ENCODE measurements around the gene SYNPR.

Gene SYNPR

DNA sequence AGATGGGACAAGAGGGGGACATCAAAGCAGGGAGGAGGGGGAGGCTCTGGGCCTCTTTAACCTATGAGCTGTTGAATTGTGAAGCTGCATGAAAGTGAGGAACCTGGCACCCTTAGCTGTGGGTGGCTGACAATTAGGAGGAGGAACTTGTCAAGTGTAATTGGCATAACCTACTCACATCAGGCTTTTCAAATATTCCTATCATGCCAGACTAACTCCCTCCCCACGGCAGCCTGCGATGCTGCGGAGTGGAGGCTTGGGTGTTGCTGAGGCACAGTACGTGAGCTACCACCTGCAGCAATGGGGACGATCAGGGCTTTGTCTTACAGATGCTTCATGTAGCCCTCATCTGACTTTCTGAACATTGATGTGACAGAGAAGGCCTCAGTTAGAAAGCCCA is 193.7 kb downstream of the SYNPR start:
- DNase-seq (ENCODE audit: low read depth in 2 of 2): no peak

DNA sequence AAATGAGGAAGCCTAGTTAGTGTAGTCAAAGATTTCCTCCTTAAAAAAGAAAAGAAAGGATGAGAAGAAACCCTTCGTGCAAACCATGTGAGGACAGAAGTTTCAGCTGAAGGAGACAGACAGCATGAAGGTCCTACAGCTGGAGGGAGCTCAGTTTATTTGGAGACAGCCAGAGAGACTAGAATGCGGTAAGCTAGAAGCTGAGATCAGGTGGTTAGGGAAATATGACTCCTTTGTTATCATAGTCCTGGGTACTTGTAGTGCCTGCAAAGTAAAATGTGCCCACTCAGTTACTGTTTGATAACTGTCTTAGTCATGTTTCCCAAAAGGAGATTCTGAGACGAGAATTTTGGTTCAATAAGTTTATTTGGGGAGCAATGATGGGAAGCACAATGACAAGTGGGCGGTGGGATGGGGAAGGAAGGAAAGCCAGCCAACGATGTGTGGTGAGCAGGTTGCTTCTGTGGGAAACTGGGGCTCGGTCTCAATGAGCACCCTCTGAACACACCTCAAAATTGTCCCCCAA is 195.6 kb downstream of the SYNPR start:
- no peak for DNase-seq (ENCODE audit: low read depth in 2 of 2)

DNA sequence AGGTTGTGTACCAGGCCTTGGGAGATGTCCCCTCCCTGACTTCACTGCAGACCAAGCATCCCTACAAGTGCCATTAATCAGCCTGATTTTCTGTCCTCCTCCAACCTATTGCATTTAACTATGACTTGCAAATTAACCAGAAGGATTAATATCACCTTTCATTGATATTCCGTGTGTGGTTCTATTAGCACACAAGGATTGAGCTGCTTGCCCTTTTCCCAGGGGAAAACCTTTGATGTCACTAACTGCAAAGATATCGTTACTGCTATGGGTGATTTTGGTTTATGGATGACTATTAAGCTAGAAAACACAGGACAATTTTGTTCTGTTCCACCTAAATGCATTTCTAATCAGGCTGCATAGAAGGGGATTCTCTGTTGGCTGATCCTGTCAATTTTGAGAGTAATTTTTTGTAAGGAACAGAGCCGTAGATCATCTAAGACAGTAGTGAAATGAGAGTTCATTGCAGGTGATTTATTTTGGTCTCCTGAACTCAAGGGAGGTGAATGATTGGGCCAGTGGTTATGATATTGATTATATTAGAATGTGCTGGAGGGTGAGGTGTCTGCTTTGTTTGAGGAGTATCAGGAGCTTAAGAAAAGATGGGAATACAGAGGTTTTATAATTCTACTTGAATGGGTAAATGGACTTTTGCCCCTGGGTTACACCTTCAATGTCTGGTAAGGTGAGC is 196.9 kb downstream of the SYNPR start:
- DNase-seq (ENCODE audit: low read depth in 2 of 2): no peak

DNA sequence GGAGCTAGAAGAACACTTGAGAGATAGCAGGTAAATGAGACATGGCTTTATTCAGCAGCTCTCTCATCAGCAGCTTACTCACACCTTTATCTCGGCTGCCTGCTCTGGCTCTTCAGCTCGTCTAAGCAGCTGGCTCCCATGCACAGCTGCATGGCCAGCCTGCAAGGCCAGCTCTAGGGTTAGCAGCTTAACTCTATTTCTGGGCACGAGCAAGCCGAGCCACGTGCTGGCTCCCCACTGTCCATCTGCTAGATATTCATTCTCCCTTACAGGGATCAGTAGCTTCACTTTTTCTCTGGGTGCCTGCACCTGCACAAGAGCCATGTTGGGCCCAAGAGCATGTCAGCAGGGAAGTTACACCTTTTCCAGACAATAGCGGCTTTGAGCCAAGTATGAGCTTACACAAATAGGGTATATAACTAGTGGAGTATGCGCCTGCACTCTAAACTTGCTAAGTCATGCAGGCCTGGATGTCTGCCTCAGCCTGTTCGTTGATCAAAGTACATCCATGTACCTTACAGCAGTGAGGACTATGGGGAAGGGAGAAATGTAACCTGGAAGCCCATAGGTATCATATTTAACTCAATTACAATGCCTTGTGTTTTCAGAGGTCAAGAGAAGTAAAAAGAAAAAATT is 199.5 kb downstream of the SYNPR start:
- no peak for DNase-seq (ENCODE audit: low read depth in 2 of 2)

DNA sequence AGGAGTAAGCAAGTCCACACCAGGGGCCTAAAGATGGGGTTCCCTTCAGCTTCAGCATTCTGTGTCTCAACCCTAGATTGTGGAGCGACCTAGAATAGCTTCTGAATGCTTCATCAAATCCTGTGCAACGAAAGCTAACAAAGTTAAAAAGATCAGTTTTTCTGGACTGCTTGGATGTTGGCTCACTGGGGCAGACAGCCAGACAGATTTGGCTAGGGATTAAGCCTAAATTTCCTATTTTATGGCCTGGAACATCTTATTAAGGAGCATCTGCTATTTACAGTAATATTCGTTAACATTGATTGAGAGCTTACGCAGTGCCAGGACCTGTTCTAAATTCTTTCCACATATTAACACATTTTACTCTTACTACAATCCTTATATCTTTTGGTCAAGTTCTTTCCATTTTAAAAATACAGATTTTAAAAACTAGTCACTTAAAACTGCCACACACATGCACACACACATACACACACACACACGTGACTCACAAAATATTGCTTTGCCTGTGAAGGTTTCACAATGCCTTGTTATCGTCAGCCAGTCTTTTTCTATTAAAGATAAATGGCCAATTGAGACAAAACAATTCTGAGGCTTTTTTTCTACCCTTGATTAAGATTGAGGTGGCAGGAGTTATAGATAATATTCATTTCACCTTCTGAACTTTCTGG is 201.0 kb downstream of the SYNPR start:
- DNase-seq (ENCODE audit: low read depth in 2 of 2): no peak

DNA sequence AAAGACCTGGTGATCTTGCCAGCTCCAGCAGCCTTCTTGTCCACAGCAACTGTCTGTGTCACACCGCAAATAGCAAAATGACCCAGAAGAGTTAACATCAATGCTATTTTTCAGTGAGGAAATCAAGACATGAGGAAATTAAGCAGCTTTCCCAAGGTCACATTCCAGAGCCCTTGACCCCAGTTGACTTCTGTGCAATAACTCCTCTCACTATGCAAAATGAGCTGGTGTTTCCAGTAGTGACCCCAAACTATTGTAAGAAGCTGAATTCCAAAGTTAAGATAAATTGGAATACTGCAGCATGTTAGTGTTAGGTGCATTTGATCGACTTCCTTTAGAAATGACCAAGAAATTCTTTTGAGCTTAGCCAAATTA is 201.5 kb downstream of the SYNPR start:
- no peak for DNase-seq (ENCODE audit: low read depth in 2 of 2)

DNA sequence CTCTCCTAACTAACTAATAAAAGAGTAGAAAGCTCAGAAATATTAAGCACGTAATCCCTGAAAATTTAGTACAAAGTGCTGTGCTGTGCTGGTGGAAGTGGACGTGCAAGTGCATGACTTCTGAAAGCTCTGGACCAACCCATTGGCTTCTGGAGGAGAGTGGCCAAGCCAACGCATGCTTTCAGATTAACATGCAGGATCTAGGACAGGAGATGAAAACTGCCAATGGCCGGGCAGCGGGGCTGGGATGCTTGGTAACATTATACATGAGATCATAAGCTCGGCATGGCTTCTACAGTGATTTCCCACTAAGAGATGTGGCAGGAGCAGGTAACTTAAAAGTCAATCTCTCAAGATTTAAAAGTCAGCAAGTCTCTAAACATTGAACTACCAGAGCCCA is 203.5 kb downstream of the SYNPR start:
- DNase-seq (ENCODE audit: low read depth in 2 of 2): no peak

DNA sequence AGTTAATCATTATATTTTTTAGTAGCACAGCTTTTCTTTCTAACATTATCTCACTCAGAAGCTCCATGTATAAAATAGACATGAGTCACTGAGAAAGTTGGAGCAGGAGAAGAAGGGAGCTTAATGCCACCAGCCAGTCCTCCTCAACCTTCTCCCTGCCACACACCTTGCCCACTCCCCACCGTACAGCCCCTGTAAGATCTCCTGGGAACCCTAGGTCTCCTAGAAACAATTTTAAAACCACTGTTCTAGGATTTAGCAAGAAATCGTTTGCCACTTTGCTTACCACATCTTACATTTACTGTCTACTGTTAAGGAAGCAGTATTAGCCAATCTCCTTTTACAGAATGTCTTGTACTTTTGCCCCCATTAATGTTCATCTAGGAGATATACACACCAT is 204.2 kb downstream of the SYNPR start:
- no peak for DNase-seq (ENCODE audit: low read depth in 2 of 2)

DNA sequence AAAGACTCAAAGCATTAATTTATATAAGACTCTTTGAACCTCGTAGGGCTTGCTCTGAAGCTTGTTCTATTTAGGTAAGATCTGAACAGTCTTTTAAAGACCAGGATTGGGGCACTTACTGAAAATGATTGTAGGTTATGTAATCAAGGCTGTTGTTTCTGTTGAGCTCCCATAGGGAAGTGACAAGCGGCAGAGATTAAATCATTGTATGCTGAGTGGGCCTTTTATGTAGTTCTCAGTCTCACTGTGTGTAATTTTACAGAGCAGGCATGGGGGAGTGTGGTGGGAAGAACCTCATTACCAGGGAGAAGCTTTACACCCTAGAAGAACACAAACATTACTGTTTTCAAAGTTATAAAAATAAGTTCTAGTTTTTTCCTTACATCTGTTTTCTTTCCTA is 214.4 kb downstream of the SYNPR start:
- DNase-seq (ENCODE audit: low read depth in 2 of 2): no peak

DNA sequence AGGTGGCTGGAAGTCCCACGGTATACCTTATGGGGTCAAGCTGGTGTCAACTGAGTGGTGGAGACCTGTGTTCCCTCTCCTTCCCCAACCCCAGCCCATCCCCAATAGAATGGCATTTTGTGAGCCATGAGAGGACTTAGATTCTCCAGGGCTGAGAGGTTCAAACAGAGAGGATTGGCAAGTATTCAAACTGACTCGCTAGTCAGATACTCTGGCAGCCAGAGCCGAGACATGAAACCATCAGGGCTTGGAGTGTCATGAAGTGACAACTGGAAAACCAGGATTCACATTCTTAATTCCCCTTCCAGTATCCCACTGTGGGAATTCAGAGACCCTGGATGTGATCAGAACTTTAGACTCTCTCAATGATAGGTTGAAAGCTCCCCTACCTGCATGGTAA is 215.0 kb downstream of the SYNPR start:
- no peak for DNase-seq (ENCODE audit: low read depth in 2 of 2)

DNA sequence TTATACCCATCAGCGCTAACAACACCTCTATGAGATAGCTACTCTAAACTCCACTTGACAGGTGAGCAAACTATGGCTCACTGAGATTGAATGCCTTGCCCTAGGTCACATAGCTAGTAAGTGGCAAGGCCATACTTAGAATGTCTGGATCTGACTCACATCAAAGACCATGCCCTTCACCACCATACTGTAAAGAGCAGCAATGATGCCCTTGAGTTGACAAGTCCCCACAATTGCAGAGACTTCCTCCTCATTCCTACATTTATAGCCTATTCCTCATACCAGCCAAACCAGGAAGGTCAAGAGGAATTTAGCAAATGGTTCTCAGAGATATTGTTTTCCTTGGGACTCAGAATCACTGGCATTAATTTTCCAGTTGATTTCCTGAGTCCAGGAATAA is 216.5 kb downstream of the SYNPR start:
- DNase-seq (ENCODE audit: low read depth in 2 of 2): no peak

DNA sequence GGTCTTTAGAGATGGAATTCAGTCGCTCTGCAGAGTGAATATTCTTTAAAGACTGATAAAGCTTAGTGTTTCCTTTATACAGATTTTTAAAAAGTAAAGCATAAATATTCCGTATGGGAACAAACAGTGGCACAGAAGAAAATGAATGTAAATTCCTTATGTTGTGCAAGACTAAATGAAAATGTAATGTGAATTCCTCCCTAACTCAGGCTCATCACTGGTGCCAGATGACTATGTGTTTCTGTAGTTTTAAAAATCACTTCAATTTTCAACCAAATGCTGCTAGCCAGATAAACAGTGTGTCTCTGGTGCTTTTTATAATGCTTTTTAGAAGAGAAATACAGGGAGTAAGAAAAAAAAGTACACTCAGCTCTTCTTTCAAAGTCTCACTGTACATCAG is 219.5 kb downstream of the SYNPR start:
- DNase-seq (ENCODE audit: low read depth in 2 of 2): no peak

DNA sequence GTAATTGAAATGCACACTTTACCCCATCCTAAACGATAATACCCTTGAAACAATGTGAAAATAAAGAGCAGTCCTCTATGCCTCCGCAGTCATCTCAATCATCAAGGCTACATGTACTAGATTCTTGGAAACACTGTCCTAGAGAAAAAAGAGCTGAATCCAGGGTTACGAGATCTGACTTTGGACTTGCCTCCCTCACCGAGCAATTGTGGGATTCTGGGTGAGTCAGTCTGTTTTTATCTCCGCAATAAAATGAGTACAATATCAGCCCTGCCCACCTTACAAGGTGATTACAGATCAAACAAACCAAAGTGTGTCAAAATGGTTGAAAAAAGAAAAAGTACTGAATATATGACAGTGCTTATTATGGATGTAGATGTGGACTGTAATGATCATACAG is 222.1 kb downstream of the SYNPR start:
- no peak for DNase-seq (ENCODE audit: low read depth in 2 of 2)

DNA sequence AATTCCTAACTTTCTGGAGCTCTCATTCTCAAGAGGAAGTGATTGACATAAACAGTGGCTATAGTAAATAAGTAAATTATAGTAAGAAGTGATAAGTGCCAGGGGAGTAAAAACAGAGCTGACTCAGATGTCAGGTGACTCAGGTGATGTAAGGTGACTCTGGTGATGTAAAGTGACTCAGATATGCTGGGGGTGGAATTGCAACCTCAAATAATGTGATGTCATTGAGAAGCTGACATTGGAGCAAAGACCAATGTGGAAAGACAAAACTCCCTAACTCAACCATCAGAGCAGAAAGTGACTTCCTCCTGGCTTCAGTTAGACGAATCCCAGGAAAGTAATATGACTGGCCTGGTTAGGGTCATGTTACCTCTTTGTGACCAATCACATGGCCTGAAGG is 230.2 kb downstream of the SYNPR start:
- no peak for DNase-seq (ENCODE audit: low read depth in 2 of 2)

DNA sequence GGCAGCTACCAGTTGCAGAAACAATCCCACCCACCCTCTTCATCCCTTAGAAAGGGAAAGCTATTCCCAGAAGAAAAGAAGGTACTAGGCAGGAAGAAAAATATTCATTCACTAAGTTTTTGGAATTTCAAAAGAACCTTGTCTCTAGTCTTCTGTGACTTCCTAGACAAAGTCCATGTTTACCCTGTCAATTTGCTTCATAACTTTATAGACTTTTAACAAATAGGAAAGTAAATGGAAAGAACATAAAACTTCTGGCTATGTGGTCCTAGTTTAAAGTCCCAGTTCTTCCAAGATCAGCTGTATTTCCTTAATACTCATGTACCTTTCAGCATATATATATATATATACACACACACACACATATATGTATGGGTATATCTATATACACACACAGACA is 230.7 kb downstream of the SYNPR start:
- no peak for DNase-seq (ENCODE audit: low read depth in 2 of 2)

DNA sequence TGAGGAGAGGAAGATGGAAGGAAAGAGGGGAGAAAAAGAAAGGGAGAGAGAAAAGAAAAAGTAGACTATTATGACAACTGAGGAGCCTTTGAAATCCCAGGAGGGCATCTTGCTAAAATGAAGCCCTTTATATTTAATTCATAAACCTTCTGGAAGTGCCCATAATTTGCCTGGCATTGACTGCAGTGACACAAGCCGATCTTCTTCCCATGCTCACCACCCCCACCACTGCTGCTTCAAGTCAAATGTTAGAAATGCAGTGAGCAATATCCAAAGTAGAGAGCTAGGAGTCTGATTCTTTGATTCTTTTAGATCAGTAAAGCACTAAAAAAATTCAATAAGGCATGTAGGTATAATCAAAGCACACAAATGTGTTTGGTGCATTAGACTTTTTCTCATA is 235.7 kb downstream of the SYNPR start:
- DNase-seq (ENCODE audit: low read depth in 2 of 2): no peak

DNA sequence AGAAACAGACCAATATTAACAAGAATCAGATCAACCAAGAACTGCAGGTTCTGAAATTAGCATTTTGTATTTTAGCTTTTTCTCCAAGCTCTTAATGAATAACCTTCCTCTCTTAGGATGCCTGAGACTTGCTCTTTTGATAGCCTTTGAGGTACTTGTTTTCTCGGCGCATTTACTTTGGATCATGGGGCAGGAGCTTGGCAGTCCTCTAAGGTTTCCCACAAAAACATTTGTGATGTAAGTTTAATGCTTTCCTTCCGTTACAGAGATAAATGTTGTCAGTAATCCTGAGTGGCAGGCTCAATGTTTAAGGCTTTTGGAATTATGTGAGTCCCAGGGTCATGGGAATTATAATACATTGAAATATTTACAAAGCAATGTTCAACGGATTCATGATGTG is 236.6 kb downstream of the SYNPR start:
- DNase-seq (ENCODE audit: low read depth in 2 of 2): no peak

DNA sequence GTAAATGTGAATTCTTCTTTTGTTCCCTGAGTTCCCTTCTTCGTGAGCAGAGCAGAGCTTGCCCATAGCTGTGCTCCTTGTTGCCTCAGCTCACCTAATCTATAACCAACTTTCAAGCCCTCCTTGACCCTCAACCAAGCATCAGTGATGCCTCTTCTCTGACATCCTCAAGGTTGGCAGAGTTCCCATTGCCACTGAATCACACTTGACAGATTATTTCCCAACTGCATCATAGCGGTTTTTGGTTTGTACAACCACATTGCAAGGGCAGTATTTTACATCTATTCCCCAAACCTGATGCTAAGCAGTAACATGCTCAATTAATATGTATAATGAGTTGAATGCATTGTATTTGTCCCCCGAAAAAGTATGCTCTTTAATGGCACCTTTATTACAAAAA is 241.3 kb downstream of the SYNPR start:
- DNase-seq (ENCODE audit: low read depth in 2 of 2): no peak

DNA sequence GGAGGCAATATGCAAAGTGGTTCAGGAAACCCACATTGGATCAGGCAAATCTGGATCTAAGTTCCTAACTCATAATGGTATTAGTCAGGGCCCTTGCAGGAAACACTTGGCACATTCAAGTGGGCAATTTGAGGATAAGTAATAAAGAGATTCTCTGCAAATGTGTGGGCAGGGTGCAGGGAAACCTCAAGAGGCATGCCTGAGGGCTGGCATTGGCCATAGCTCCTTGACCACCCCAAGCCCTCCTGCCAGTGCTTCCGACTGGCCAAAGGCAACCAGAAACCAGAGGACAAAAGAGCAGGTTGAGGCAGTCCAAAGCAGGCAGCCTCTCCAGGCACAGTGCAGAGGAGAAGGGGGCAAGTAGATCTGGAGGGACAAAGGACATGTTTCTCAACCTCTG is 243.5 kb downstream of the SYNPR start:
- no peak for DNase-seq (ENCODE audit: low read depth in 2 of 2)

DNA sequence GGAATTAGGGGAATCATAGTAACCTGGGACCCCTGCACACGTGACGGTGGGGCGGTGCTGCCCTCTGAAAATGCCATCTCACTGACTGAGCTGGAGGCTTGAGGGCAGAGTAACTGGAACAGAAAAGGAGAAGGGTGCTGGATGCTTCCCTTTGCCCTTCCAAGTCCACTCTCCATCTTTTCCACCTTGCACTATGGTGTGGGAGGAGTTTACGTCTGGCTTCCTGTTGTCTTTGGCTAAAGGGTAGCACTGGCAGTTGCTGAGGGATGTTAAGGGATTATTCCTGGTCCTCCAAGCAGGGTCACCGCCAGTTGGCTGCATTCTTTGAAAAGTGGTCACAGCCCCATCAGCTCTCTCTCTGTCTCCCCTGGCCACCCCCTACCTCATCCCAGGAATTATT is 245.0 kb downstream of the SYNPR start:
- no peak for DNase-seq (ENCODE audit: low read depth in 2 of 2)

DNA sequence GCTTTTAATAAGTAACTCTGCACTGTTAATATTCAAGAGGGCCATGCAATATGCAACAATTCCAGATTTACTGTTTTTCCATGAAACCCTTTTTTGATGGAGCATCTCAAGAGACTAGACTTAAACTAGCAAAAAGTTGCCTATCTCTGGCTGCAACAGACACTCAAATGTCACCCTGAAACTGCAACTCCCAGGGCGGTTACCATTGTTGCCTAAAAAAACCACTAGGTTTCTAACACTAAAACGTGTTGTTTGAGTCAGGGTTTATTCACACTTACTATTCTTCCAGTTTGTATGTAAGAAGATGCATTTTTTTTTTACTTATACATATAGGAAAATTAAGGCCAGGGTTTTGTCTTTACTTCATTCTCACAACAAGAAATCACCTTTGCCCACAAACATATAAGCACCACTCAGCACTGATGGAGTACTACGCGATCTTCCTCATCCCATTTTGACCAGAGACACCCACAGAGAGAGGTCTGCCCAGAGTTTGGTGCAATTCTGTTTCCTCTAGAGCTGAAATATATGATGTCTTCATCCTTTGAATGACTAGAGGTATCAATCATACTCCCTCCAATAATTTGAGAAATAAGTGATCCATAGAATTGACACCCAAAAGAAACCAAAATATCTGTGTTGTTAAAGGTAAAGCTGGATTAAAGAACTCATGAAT is 250.4 kb downstream of the SYNPR start:
- no peak for DNase-seq (ENCODE audit: low read depth in 2 of 2)

DNA sequence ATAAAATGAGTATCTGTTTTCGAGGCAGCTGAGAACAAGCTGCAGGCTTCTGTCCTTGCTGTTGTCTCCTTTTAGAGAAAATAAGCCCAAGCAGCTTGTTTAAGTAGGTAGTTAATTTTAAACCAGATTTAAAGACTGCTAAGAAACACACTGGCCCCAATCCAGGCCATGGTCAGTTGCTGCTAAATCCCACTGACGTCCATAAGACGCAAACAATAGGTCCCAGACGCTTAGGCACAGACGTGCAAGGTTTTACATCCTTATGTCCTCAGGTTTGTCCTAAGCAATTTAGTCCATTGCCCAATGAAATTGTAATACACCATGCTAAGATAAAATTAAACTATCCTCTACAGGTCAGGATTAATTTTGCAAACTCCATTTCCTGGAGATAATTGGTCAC is 254.4 kb downstream of the SYNPR start:
- DNase-seq (ENCODE audit: low read depth in 2 of 2): no peak

DNA sequence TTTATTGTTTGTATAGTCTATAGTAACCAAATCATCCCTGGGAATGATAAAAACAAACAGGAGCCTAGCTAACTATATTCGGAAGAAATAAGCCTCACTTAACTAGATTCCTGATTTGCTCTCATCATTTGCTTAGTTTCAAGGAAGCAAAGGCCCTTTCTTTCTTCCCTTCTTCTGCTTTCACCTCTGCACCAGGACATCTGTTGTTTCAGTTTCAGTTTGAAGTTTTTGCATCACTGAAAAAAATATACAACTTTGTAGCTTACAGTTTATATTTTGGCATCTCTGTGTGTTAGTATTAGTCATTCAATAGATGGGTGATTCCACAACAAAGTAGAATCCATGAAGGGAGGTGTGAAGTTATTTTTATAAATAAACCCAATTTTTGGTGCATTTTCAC is 260.8 kb downstream of the SYNPR start:
- DNase-seq (ENCODE audit: low read depth in 2 of 2): no peak

Data from stimulated activated CD4-positive, alpha-beta T cell treated with anti-CD3 and anti-CD28 coated beads, Interleukin-1b, Interleukin-23, amount 100 ng/mL, for 4 hours (primary cell).